Measurements from ENCODE around the gene ACMSD. TPM values are rescaled to one million over a fixed set of nuclear protein-coding genes. Genes with fewer than 3 reads are reported as not detected.

Gene ACMSD
- total and polyA plus RNA-seq, 12 donors = 0.32 to 1.9 (median 0.61) TPM; not detected in 5

DNA sequence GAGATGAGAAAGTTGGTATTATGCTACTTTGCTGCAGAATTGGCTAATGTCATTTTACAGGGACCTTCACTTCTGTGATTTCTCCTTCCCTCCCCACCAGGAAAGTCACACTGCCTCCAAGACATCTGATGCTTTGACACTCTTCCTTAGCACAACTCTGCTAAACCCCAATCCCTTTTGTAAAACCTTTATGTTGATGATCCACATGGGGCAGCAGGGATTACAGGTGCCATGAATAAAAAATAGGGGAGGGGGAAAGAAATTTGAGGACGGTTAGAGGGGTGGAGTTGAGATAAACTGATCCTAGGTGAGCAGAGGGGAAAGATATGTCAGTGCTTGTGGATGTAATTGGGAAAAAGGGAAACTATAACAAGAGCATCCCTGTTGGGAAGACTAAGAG, 106.6 kb downstream of the ACMSD start:
- Histone ChIP-seq H3K36me3 (replicated peaks in 1 of 2) (peaks cover 0 to 48% of the 10 kb centered on the region in 2 donors), H3K27ac (no peak overlapping the region), H3K9me3 (replicated peaks in 1 of 3) (no peaks in the 10 kb centered on the region), H3K27me3 (no peaks in the 10 kb centered on the region), H3K4me3 (no peak overlapping the region), H3K4me1 (replicated peaks in 1 of 2) (peaks cover 0 to 18% of the 10 kb centered on the region in 2 donors)
- DNase-seq = no peak
- intact Hi-C loops (cut with DNase I) = no loop called here
- WGBS, 4 donors = 71 to 86% (median 80%) methylated on average over 1 of the region's 1 CpG
- TF ChIP-seq, protein P1, sequence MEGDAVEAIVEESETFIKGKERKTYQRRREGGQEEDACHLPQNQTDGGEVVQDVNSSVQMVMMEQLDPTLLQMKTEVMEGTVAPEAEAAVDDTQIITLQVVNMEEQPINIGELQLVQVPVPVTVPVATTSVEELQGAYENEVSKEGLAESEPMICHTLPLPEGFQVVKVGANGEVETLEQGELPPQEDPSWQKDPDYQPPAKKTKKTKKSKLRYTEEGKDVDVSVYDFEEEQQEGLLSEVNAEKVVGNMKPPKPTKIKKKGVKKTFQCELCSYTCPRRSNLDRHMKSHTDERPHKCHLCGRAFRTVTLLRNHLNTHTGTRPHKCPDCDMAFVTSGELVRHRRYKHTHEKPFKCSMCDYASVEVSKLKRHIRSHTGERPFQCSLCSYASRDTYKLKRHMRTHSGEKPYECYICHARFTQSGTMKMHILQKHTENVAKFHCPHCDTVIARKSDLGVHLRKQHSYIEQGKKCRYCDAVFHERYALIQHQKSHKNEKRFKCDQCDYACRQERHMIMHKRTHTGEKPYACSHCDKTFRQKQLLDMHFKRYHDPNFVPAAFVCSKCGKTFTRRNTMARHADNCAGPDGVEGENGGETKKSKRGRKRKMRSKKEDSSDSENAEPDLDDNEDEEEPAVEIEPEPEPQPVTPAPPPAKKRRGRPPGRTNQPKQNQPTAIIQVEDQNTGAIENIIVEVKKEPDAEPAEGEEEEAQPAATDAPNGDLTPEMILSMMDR (IDR thresholded peaks at IDR 0.05) = no peak
- TF ChIP-seq POLR2A (IDR thresholded peaks at IDR 0.05) = no peak

DNA sequence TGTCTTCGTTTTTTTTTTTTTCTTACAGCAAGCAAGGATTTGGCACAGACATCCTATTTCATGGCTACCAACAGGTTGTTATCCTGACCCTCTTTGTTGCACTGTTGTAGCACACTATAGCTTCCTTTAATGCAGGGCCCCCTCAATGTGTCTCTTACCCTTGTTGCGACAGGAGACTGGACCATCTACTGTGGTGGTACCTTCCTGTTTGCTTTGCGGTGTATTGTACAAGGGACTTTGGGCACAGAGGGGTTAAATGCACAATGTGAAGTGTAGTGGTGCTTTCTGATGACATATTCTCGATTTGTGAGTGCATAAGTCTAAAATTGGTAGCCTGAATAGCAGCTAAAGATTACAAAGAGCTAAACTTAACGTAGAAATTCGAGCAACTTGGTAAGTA, 107.7 kb downstream of the ACMSD start:
- DNase-seq = no peak
- H3K9me3 ChIP-seq (replicated peaks in 1 of 3) = no peaks in the 10 kb centered on the region
- WGBS, 4 donors = 86 to 89% (median 88%) methylated on average over 6 of the region's 6 CpGs
- intact Hi-C loops (cut with DNase I) = no loop called here
- peaks cover 0 to 18% of the 10 kb centered on the region in 2 donors for H3K4me1 ChIP-seq (replicated peaks in 1 of 2)
- H3K36me3 ChIP-seq (replicated peaks in 1 of 2) = peaks cover 0 to 38% of the 10 kb centered on the region in 2 donors
- TF ChIP-seq, protein P1 (IDR thresholded peaks at IDR 0.05) = no peak
- TF ChIP-seq POLR2A (IDR thresholded peaks at IDR 0.05) = no peak
- no peak overlapping the region for H3K27ac ChIP-seq
- H3K4me3 ChIP-seq = no peak overlapping the region
- no peaks in the 10 kb centered on the region for H3K27me3 ChIP-seq

DNA sequence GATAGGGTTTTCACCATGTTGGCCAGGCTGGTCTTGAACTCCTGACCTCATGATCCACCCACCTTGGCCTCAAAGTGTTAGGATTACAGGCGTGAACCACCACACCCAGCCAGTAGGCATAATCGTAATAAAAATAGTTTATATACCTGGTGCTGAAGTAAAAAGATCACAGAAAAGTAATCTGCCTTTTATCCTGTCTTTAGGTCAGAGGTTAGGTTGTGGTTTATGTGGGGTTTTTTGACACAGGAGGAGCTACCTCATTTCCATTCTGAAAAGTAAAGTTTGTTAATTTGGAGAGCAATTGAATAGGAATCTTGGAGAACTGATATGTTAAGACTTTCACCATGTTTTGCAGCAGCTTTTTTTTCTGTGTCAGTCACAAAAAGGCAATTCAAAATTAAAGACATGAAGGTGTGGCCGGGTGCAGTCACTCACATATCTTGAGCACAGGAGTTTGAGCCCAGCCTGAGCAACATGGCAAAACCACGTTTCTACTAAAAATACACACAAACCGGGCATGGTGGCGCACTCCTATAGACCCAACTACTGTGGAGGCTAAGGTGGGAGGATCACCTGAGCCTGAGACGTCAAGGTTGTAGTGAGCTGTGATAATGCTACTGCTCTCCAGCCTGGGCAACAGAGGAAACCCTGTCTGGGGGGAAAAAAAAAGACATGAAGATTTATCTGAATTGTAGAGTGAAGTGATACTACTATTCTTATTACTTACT, 111.7 kb downstream of the ACMSD start:
- DNase-seq = no peak
- H3K27me3 ChIP-seq = no peaks in the 10 kb centered on the region
- peaks cover 0 to 55% of the 10 kb centered on the region in 2 donors for H3K36me3 ChIP-seq (replicated peaks in 1 of 2)

DNA sequence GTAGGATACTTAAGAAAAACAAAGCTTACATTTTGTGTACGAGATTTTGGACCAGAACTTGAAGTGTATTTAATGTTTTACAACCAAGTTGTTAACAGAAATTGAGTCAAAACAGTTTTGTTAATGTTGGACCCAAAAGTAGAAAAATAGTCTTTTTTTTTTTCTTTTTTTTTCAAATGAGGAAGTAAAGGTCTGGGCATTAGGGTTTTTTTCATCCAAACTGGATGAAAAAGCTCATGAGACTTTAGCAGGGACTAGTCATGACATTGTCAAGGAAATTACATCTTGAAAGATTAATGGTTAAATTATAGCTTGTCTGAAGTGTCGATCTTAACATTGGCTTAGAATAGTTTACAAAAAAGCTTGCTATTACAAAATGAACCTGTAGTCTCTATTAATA, 112.5 kb downstream of the ACMSD start:
- Histone ChIP-seq H3K4me3 (no peak overlapping the region), H3K9me3 (replicated peaks in 1 of 3) (no peaks in the 10 kb centered on the region), H3K27me3 (no peaks in the 10 kb centered on the region), H3K4me1 (replicated peaks in 1 of 2) (no peaks in the 10 kb centered on the region), H3K36me3 (replicated peaks in 1 of 2) (peaks cover 0 to 62% of the 10 kb centered on the region in 2 donors), H3K27ac (no peak overlapping the region)
- DNase-seq = no peak
- WGBS, 4 donors = 84 to 87% (median 85%) methylated on average over 2 of the region's 2 CpGs
- intact Hi-C loops (cut with DNase I) = no loop called here
- TF ChIP-seq POLR2A (IDR thresholded peaks at IDR 0.05) = no peak
- TF ChIP-seq, protein P1 (IDR thresholded peaks at IDR 0.05) = no peak

More for the DNA sequence above, 111.7 kb downstream of the ACMSD start:
- H3K9me3 ChIP-seq (replicated peaks in 1 of 3) = no peaks in the 10 kb centered on the region
- intact Hi-C loops (cut with DNase I) = no loop called here
- TF ChIP-seq, protein P1 (IDR thresholded peaks at IDR 0.05) = no peak
- TF ChIP-seq POLR2A (IDR thresholded peaks at IDR 0.05) = no peak
- H3K4me1 ChIP-seq (replicated peaks in 1 of 2) = no peaks in the 10 kb centered on the region
- H3K27ac ChIP-seq = no peak overlapping the region
- WGBS, 4 donors = 91 to 93% (median 92%) methylated on average over 7 of the region's 7 CpGs
- H3K4me3 ChIP-seq = no peak overlapping the region

Small RNAs within 50 kb of the gene (microRNA-seq; reads per million reads assigned to microRNA genes)
- gene MIR5590 = 0 reads per million in 3 donors

Small RNAs within 50 kb of the gene (small RNA-seq; reads per million reads assigned to genes)
- 0 reads per million in 2 donors for gene AC110620.1
- 0 reads per million in 2 donors for gene MIR5590

Other genes starting within 250 kb of the ACMSD start
- gene TMEM163, start 119.6 kb upstream of the ACMSD start, total RNA-seq = 10 to 100 TPM in 5 of 9 donors, 1 to 10 TPM in 4; 3.6 to 15.5 (median 10.2) TPM
- gene TMEM163, start 119.6 kb upstream of the ACMSD start, polyA plus RNA-seq = 10 to 100 TPM in 1 of 3 donors, 1 to 10 TPM in 2; 6.5 to 21.6 (median 7.5) TPM
- gene CCNT2, start 80.2 kb downstream of the ACMSD start, total RNA-seq = 10 to 100 TPM in 7 of 9 donors, 1 to 10 TPM in 2; 7.7 to 47.5 (median 29.5) TPM
- gene CCNT2, start 80.2 kb downstream of the ACMSD start, polyA plus RNA-seq = 10 to 100 TPM; 16.8 to 25.5 (median 23.1) TPM
- not detected for gene MAP3K19, start 208.8 kb downstream of the ACMSD start, total RNA-seq
- not detected for gene MAP3K19, start 208.8 kb downstream of the ACMSD start, polyA plus RNA-seq
- gene RAB3GAP1, start 213.7 kb downstream of the ACMSD start, total RNA-seq = 10 to 100 TPM; 29.0 to 48.5 (median 33.9) TPM
- 10 to 100 TPM; 12.9 to 39.7 (median 14.4) TPM for gene RAB3GAP1, start 213.7 kb downstream of the ACMSD start, polyA plus RNA-seq

Measured in adrenal gland (tissue), 12 donors.